Esophagus squamous epithelium (tissue), 4 donors: ENCODE results near the gene BMP2K.

Experiments
- CTCF ChIP-seq, 6 experiments: fragments of 450-650 bp in 4 of 6; fragments of 200-600 bp in 2 of 6; sonication (generic) in 2 of 6; IDR thresholded peaks; one replicate each; pipeline ENCODE4 v1.5.1; 2016 to 2019; ENCODE audit warnings: antibody characterized with exemption in 6 of 6, mild to moderate bottlenecking in 4 of 6, moderate library complexity in 4 of 6
- POLR2A ChIP-seq, 4 donors: fragments of 450-650 bp; IDR thresholded peaks; one replicate each; pipeline ENCODE4 v1.6.1; 2017; ENCODE audit warnings: antibody characterized with exemption in 4 of 4, mild to moderate bottlenecking in 4 of 4, moderate library complexity in 3 of 4

GRCh38 chr4:78766026-78766425, 10.1 kb upstream of the BMP2K start:
- TF ChIP-seq POLR2A (IDR thresholded peaks at IDR 0.05) (no peak), CTCF (IDR thresholded peaks at IDR 0.05) (no peak)
